H9 (cell line): ENCODE results near the gene MGAT4A. TPM values are rescaled to one million over a fixed set of nuclear protein-coding genes. Genes with fewer than 3 reads are reported as not detected.

ENCODE experiments used
- DNase-seq: peaks from one replicate; pipeline ENCODE4 v3.0.0-alpha.2; 2017
- H2AFZ ChIP-seq: one replicate; pipeline ENCODE4 v1.6.1; 2013; ENCODE audit warnings: mild to moderate bottlenecking, low read length, control low read depth, moderate library complexity
- H2AK5ac ChIP-seq: 2 replicates; pipeline ENCODE4 v1.6.1; 2013; ENCODE audit warnings: low read length, control low read depth, mixed read lengths; ENCODE audit not compliant: insufficient read length
- H2BK120ac ChIP-seq: one replicate; pipeline ENCODE4 v1.6.1; 2013; ENCODE audit warnings: low read depth, mild to moderate bottlenecking, low read length, control low read depth, inconsistent platforms; ENCODE audit not compliant: poor library complexity, severe bottlenecking
- H2BK12ac ChIP-seq: 2 replicates; pipeline ENCODE4 v1.6.1; 2013; ENCODE audit warnings: low read length, control low read depth, mixed read lengths, low read depth; ENCODE audit not compliant: insufficient read length
- H2BK15ac ChIP-seq: 2 replicates; pipeline ENCODE4 v1.6.1; 2013; ENCODE audit warnings: low read depth, low read length, control low read depth
- H2BK20ac ChIP-seq: one replicate; pipeline ENCODE4 v1.6.1; 2013; ENCODE audit warnings: low read depth, mild to moderate bottlenecking, low read length, control low read depth, inconsistent platforms; ENCODE audit not compliant: poor library complexity, severe bottlenecking
- H2BK5ac ChIP-seq: 2 replicates; pipeline ENCODE4 v1.6.1; 2013; ENCODE audit warnings: low read length, control low read depth, mixed read lengths; ENCODE audit not compliant: insufficient read length
- H3K14ac ChIP-seq: 2 replicates; pipeline ENCODE4 v1.6.1; 2013; ENCODE audit warnings: low read length, control low read depth; ENCODE audit not compliant: insufficient read depth
- H3K18ac ChIP-seq: 2 replicates; pipeline ENCODE4 v1.6.1; 2013; ENCODE audit warnings: low read depth, mild to moderate bottlenecking, mixed read lengths, low read length, control low read depth; ENCODE audit not compliant: insufficient read length
- H3K23ac ChIP-seq: 2 replicates; pipeline ENCODE4 v1.6.1; 2013; ENCODE audit warnings: low read length, control low read depth, mixed read lengths, low read depth; ENCODE audit not compliant: insufficient read length
- H3K23me2 ChIP-seq: 2 replicates; pipeline ENCODE4 v1.6.1; 2013; ENCODE audit warnings: low read depth, mild to moderate bottlenecking, mixed read lengths, low read length, control low read depth; ENCODE audit not compliant: insufficient read length, poor library complexity, severe bottlenecking
- H3K27ac ChIP-seq: 2 replicates; pipeline ENCODE4 v1.5.1; 2013; ENCODE audit warnings: low read length, control low read depth, mixed read lengths, low read depth; ENCODE audit not compliant: insufficient read length
- H3K27me3 ChIP-seq: 2 replicates; pipeline ENCODE4 v1.6.1; 2013; ENCODE audit warnings: low read length, control low read depth, inconsistent platforms; ENCODE audit not compliant: insufficient read depth
- H3K4ac ChIP-seq: 2 replicates; pipeline ENCODE4 v1.6.1; 2013; ENCODE audit warnings: low read depth, mild to moderate bottlenecking, control low read depth, inconsistent platforms, low read length, moderate library complexity
- H3K4me1 ChIP-seq: 2 replicates; pipeline ENCODE4 v1.6.1; 2013; ENCODE audit warnings: low read length, control low read depth, inconsistent platforms; ENCODE audit not compliant: insufficient read depth
- H3K4me2 ChIP-seq: 2 replicates; pipeline ENCODE4 v1.6.1; 2013; ENCODE audit warnings: low read length, control low read depth, mixed read lengths; ENCODE audit not compliant: insufficient read length, insufficient read depth
- H3K56ac ChIP-seq: 2 replicates; pipeline ENCODE4 v1.6.1; 2013; ENCODE audit warnings: low read depth, mild to moderate bottlenecking, mixed read lengths, low read length, control low read depth; ENCODE audit not compliant: insufficient read length
- H3K79me1 ChIP-seq: 2 replicates; pipeline ENCODE4 v1.6.1; 2013; ENCODE audit warnings: low read depth, mild to moderate bottlenecking, moderate library complexity, low read length, control low read depth, inconsistent platforms; ENCODE audit not compliant: insufficient read depth, poor library complexity, severe bottlenecking
- H3K79me2 ChIP-seq: 2 replicates; pipeline ENCODE4 v1.6.1; 2013; ENCODE audit warnings: low read length, control low read depth, inconsistent platforms; ENCODE audit not compliant: insufficient read depth
- H3K9ac ChIP-seq: 2 replicates; pipeline ENCODE4 v1.6.1; 2013; ENCODE audit warnings: low read length, control low read depth, mixed read lengths; ENCODE audit not compliant: insufficient read length; ENCODE audit errors: extremely low read depth
- H3K9me3 ChIP-seq: one replicate; pipeline ENCODE4 v1.6.1; 2013; ENCODE audit warnings: low read depth, low read length, inconsistent platforms; ENCODE audit not compliant: control insufficient read depth
- H3T11ph ChIP-seq: one replicate; pipeline ENCODE4 v1.6.1; 2013; ENCODE audit warnings: mild to moderate bottlenecking, low read length, control low read depth, inconsistent platforms
- H4K20me1 ChIP-seq: one replicate; pipeline ENCODE4 v1.6.1; 2013; ENCODE audit not compliant: control insufficient read depth, insufficient read length, insufficient read depth
- H4K5ac ChIP-seq: 2 replicates; pipeline ENCODE4 v1.6.1; 2013; ENCODE audit warnings: low read depth, mild to moderate bottlenecking, mixed read lengths, low read length, control low read depth; ENCODE audit not compliant: insufficient read length
- H4K8ac ChIP-seq: replicated peaks from 2 replicates; pipeline ENCODE4 v1.6.1; 2013; ENCODE audit warnings: low read length, control low read depth, mixed read lengths, low read depth; ENCODE audit not compliant: insufficient read length
- H4K91ac ChIP-seq: 2 replicates; pipeline ENCODE4 v1.6.1; 2013; ENCODE audit warnings: low read depth, mild to moderate bottlenecking, moderate library complexity, mixed read lengths, low read length, control low read depth; ENCODE audit not compliant: insufficient read length
- H3K27ac Mint-ChIP-seq, 3 experiments: 2 replicates in 2 of 3; 3 replicates in 1 of 3; pipeline ENCODE4 v1.8.0; 2020 to 2021; ENCODE audit warnings: mixed read lengths in 3 of 3, mild to moderate bottlenecking in 1 of 3, moderate library complexity in 1 of 3
- H3K27me3 Mint-ChIP-seq: 2 replicates; pipeline ENCODE4 v1.8.0; 2021; ENCODE audit warnings: low read depth, mild to moderate bottlenecking, moderate library complexity, mixed read lengths
- H3K36me3 Mint-ChIP-seq, 3 experiments: 2 replicates in 2 of 3; 3 replicates in 1 of 3; pipeline ENCODE4 v1.8.0; 2020 to 2021; ENCODE audit warnings: low read depth in 3 of 3, mixed read lengths in 3 of 3; ENCODE audit not compliant: insufficient read depth in 1 of 3
- H3K4me1 Mint-ChIP-seq, 2 experiments: 2 replicates each; pipeline ENCODE4 v1.8.0; 2020; ENCODE audit warnings: mixed read lengths in 2 of 2
- H3K4me3 Mint-ChIP-seq, 2 experiments: 2 replicates in 1 of 2; 3 replicates in 1 of 2; pipeline ENCODE4 v1.8.0; 2020 to 2021; ENCODE audit warnings: mild to moderate bottlenecking in 2 of 2, mixed read lengths in 2 of 2, moderate library complexity in 1 of 2
- H3K9me3 Mint-ChIP-seq, 2 experiments: 2 replicates in 1 of 2; 3 replicates in 1 of 2; pipeline ENCODE4 v1.8.0; 2020; ENCODE audit warnings: mild to moderate bottlenecking in 2 of 2, mixed read lengths in 2 of 2, moderate library complexity in 1 of 2
- WGBS: extraction: QIAGEN DNeasy Blood & Tissue Kit; methylation state at CpG from one replicate; pipeline ENCODE4 v1.1.7; 2013; ENCODE audit warnings: missing lambda C conversion rate, low lambda C conversion rate, mixed read lengths; ENCODE audit not compliant: insufficient read length; ENCODE audit errors: extremely low coverage; 5-methylcytosine and 5-hydroxymethylcytosine counted together
- total RNA-seq: library from RNA; stranded (reverse); gene quantifications from 2 replicates; pipeline ENCODE4 v1.2.1, GENCODE V29; 2021
- TF ChIP-seq, protein P1 (sequence below): fragments of 200-600 bp; sonication (generic); conservative IDR thresholded peaks from 3 replicates; pipeline ENCODE4 v1.8.0; 2021; ENCODE audit warnings: antibody characterized with exemption, mild to moderate bottlenecking

Gene MGAT4A
- total RNA-seq, 1 experiment from 2014 or later, result 3.5 TPM

DNA sequence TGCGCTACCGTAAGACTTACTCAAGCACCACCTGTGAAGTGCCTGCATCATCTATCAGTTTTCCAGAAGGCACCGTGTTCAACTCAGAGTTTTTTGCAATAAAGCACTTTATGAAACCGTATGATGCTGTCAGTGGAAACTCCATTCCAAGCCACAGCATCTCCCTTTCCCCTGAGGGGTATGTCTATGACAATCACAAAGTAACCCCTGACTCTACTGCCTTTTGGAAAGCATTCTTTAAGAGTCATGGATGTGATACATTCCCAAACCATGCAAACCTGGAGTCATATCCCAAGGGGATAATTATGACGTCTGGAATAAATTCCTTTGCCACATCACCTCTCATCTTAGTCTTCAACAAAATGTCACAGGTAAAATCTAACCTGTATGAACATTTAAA, 83.3 kb downstream of the MGAT4A start:
- no peak for DNase-seq
- Mint-ChIP-seq H3K9me3 (no peaks in the 10 kb centered on the region), H3K36me3 (no peaks in the 10 kb centered on the region), H3K27ac (no peak overlapping the region), H3K27me3 (no peaks in the 10 kb centered on the region), H3K4me1 (peaks cover 14 to 16% of the 10 kb centered on the region in 2 experiments), H3K4me3 (no peak overlapping the region)
- Histone ChIP-seq H3K27me3 (no peaks in the 10 kb centered on the region), H3K4me1 (no peaks in the 10 kb centered on the region), H3K14ac (no peak overlapping the region), H3K9ac (no peak overlapping the region), H2AK5ac (no peak overlapping the region), H2BK12ac (no peak overlapping the region), H3K4me2 (no peak overlapping the region), H2AFZ (no peak overlapping the region), H3K79me1 (no peaks in the 10 kb centered on the region), H2BK15ac (no peak overlapping the region), H2BK20ac (no peak overlapping the region), H4K20me1 (no peaks in the 10 kb centered on the region), H4K5ac (no peak overlapping the region), H4K91ac (no peak overlapping the region), H3K79me2 (no peaks in the 10 kb centered on the region), H4K8ac (no peak overlapping the region), H3K23ac (no peak overlapping the region), H3K56ac (no peak overlapping the region), H3K23me2 (no peaks in the 10 kb centered on the region), H3K4ac (no peak overlapping the region), H3K18ac (no peak overlapping the region), H2BK5ac (no peak overlapping the region), H3T11ph (no peak overlapping the region), H2BK120ac (no peak overlapping the region), H3K9me3 (no peaks in the 10 kb centered on the region), H3K27ac (no peak overlapping the region)
- no CpG with 5 or more reads among the region's 5 CpGs for WGBS
- TF ChIP-seq, protein P1, sequence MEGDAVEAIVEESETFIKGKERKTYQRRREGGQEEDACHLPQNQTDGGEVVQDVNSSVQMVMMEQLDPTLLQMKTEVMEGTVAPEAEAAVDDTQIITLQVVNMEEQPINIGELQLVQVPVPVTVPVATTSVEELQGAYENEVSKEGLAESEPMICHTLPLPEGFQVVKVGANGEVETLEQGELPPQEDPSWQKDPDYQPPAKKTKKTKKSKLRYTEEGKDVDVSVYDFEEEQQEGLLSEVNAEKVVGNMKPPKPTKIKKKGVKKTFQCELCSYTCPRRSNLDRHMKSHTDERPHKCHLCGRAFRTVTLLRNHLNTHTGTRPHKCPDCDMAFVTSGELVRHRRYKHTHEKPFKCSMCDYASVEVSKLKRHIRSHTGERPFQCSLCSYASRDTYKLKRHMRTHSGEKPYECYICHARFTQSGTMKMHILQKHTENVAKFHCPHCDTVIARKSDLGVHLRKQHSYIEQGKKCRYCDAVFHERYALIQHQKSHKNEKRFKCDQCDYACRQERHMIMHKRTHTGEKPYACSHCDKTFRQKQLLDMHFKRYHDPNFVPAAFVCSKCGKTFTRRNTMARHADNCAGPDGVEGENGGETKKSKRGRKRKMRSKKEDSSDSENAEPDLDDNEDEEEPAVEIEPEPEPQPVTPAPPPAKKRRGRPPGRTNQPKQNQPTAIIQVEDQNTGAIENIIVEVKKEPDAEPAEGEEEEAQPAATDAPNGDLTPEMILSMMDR, result no peak
